Kidney (tissue), 14 donors: ENCODE measurements around the gene DLGAP1. TPM values are rescaled to one million over a fixed set of nuclear protein-coding genes. Genes with fewer than 3 reads are reported as not detected.
"Not testable (repeated sequence)": the region's sequence is repeated elsewhere in the genome, so short reads cannot be mapped to it uniquely, and the experiment has no call there.

Experiments
- DNase-seq, 5 donors: peaks; one replicate each; pipeline ENCODE4 v3.0.0-alpha.2; 2013 to 2020
- FAIRE-seq: peaks from 2 replicates; lab custom pipeline; 2012; peaks lifted over from hg19 to GRCh38; lab: Jason Lieb, UNC
- H3K27ac ChIP-seq, 2 donors: one replicate each; pipeline ENCODE4 v1.7.0; 2013; ENCODE audit warnings: low read depth in 2 of 2, low read length in 2 of 2, inconsistent platforms in 1 of 2
- H3K27me3 ChIP-seq: one replicate; pipeline ENCODE4 v1.7.1; 2013; ENCODE audit warnings: low read length, inconsistent platforms; ENCODE audit not compliant: control insufficient read depth, insufficient read depth
- H3K36me3 ChIP-seq, 3 donors: one replicate each; pipeline versions ENCODE4 v1.7.0 to v1.7.1; 2013; ENCODE audit warnings: low read length in 3 of 3, control low read depth in 1 of 3, inconsistent platforms in 1 of 3; ENCODE audit not compliant: insufficient read depth in 3 of 3, control insufficient read depth in 2 of 3
- H3K4me1 ChIP-seq, 3 donors: one replicate each; pipeline versions ENCODE4 v1.7.0 to v1.7.1; 2013; ENCODE audit warnings: low read length in 3 of 3, inconsistent platforms in 1 of 3, low read depth in 1 of 3; ENCODE audit not compliant: control insufficient read depth in 2 of 3, insufficient read depth in 2 of 3
- H3K4me3 ChIP-seq, 3 donors: one replicate each; pipeline versions ENCODE4 v1.7.0 to v1.8.1; 2013; ENCODE audit warnings: low read length in 3 of 3, control low read depth in 1 of 3, inconsistent platforms in 1 of 3
- H3K9ac ChIP-seq, 3 donors: one replicate each; pipeline versions ENCODE4 v1.7.0 to v1.7.1; 2013; ENCODE audit warnings: low read length in 3 of 3, control low read depth in 1 of 3, inconsistent platforms in 1 of 3
- H3K9me3 ChIP-seq, 3 donors: one replicate each; pipeline versions ENCODE4 v1.7.0 to v1.7.1; 2013; ENCODE audit warnings: low read length in 3 of 3, control low read depth in 1 of 3, inconsistent platforms in 1 of 3; ENCODE audit not compliant: control insufficient read depth in 2 of 3, insufficient read depth in 1 of 3
- intact Hi-C: fragments of 100-400 bp; cut with DNase I; formaldehyde crosslinking; loops from one replicate; pipeline ENCODE4 v1.11.1; 2022
- polyA plus RNA-seq: library from polyadenylated mRNA; stranded (reverse); fragments of 350-450 nt; fragmentation: Illumina TruSeq; extraction: RNeasy Lipid Tissue Mini Kit (QIAGEN cat#74804); gene quantifications from one replicate; pipeline ENCODE4 v1.2.3, GENCODE V29; 2014; ENCODE audit warnings: low read depth, low replicate concordance; ENCODE audit not compliant: insufficient read depth
- total RNA-seq: library from RNA; stranded (reverse); fragmentation: NEBNext Ultra II Directional; extraction: Animal tissue kit (Norgen Biotek cat#: 25700); gene quantifications from one replicate; pipeline ENCODE4 v1.2.1, GENCODE V29; 2021
- TF ChIP-seq, protein P1 (sequence below): IDR thresholded peaks from 3 replicates; pipeline ENCODE4 v1.5.1; 2012; ENCODE audit warnings: mild to moderate bottlenecking, moderate library complexity, borderline replicate concordance; ENCODE audit not compliant: insufficient read depth; ENCODE audit errors: extremely low read depth
- donor health status: control.
- donor health status: control.
- donor health status: control.
- donor health status: control.
- donor health status: control.
- donor health status: DM: yes; HTN: yes; CAD: no.
- donor health status: Normal renal cell carcinoma (clear cell type).

The DLGAP1 gene
- total and polyA plus RNA-seq, 2 donors from 2014 or later: 1.2 to 32.8 TPM

- Histone ChIP-seq H3K9me3 (no peaks in the 10 kb centered on the region), H3K9ac (no peak overlapping the region), H3K27me3 (no peaks in the 10 kb centered on the region), H3K27ac (no peak overlapping the region), H3K36me3 (no peaks in the 10 kb centered on the region), H3K4me1 (peaks cover 6 to 24% (median 11%) of the 10 kb centered on the region in 3 donors), H3K4me3 (no peak overlapping the region)
- TF ChIP-seq, protein P1, sequence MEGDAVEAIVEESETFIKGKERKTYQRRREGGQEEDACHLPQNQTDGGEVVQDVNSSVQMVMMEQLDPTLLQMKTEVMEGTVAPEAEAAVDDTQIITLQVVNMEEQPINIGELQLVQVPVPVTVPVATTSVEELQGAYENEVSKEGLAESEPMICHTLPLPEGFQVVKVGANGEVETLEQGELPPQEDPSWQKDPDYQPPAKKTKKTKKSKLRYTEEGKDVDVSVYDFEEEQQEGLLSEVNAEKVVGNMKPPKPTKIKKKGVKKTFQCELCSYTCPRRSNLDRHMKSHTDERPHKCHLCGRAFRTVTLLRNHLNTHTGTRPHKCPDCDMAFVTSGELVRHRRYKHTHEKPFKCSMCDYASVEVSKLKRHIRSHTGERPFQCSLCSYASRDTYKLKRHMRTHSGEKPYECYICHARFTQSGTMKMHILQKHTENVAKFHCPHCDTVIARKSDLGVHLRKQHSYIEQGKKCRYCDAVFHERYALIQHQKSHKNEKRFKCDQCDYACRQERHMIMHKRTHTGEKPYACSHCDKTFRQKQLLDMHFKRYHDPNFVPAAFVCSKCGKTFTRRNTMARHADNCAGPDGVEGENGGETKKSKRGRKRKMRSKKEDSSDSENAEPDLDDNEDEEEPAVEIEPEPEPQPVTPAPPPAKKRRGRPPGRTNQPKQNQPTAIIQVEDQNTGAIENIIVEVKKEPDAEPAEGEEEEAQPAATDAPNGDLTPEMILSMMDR: no peak
- no peak for DNase-seq
- intact Hi-C loops: no loop called here
- no peak for FAIRE-seq
Measured at GRCh38 chr18:3607309-3608098, 847.6 kb downstream of the DLGAP1 start.

- H3K9me3 ChIP-seq, H3K27ac ChIP-seq, H3K4me3 ChIP-seq, H3K9ac ChIP-seq, H3K36me3 ChIP-seq, intact Hi-C loops, FAIRE-seq, DNase-seq, H3K27me3 ChIP-seq: not testable (repeated sequence)
- H3K4me1 ChIP-seq: peaks cover 6 to 24% (median 11%) of the 10 kb centered on the region in 3 donors
Measured at GRCh38 chr18:3606863-3607262, 848.2 kb downstream of the DLGAP1 start.

DNA sequence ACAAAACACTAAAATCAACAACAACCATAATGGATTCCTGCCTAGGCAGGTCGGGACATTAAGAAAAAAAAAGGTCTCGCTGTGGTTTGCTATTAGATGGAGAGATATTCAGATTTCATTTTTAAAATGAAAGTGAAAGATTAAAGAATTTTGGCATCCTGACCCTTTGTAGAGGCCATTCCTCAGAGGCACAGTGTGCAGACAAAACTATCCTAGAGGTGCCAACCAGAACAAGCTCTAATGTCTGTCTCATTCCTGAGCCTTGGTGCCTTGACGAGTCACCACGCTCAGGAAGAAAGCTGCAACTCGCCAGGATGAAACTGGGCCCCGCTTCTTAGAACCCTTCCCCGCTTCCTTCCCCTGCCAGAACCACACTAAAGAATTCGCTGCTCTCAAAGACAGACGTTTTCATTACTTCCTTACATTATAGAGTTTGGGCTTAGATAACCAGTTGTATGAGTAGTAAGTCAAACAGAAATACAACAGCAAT lies 849.1 kb downstream of the DLGAP1 start:
- intact Hi-C loops: no loop called here
- Histone ChIP-seq H3K9me3 (no peaks in the 10 kb centered on the region), H3K27ac (peak overlapping the region; percentile 86 to 90), H3K4me3 (peak overlapping the region; percentile 28 to 76 (median 64)), H3K9ac (peak overlapping the region in 2 of 3 donors; percentile 25 to 72), H3K4me1 (peaks cover 6 to 24% (median 11%) of the 10 kb centered on the region in 3 donors), H3K27me3 (no peaks in the 10 kb centered on the region), H3K36me3 (no peaks in the 10 kb centered on the region)
- TF ChIP-seq, protein P1: no peak
- DNase-seq (peak in 1 of 5 donors; percentile 22), FAIRE-seq (no peak)

DNA sequence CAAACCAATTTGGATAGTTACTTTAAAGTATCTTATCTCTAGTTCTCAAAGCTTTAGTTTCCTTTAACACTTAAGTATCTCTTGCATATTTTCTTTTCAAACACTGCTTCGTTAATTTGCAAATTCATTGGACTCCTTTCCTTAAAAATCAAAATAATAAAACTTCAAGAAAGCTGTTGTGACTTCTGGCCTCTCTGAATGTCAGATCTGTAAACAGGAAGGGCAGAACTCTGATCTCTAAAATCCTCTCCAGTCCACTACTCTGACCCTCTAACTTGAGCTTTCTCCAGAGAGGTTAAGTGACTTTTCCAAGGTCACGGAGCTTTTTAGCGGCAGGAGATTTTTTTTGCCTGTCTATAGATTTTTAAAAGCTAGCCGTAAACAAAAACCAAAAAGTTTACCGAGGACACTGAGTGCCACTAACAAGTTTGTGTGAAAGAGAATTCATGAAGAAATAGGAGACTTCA lies 849.6 kb downstream of the DLGAP1 start:
- intact Hi-C loops: no loop called here
- Histone ChIP-seq H3K4me1 (peaks cover 6 to 24% (median 11%) of the 10 kb centered on the region in 3 donors), H3K27me3 (no peaks in the 10 kb centered on the region), H3K4me3 (peak overlapping the region in 2 of 3 donors; percentile 64 to 76), H3K36me3 (no peaks in the 10 kb centered on the region), H3K27ac (peak overlapping the region; percentile 86 to 90), H3K9me3 (no peaks in the 10 kb centered on the region), H3K9ac (peak overlapping the region in 2 of 3 donors; percentile 25 to 72)
- DNase-seq (no peak), FAIRE-seq (no peak)
- TF ChIP-seq, protein P1: no peak
